HG02798 (cell line): ENCODE measurements around the gene LATS1.
"Not testable (repeated sequence)": the region's sequence is repeated elsewhere in the genome, so short reads cannot be mapped to it uniquely, and the experiment has no call there.

Experiments used
- ATAC-seq: cut with Tn5 transposase; IDR thresholded peaks from one replicate; pipeline ENCODE4 v1.9.1; 2021; ENCODE audit warnings: mild to moderate bottlenecking; ENCODE audit not compliant: unreplicated experiment, poor library complexity

The LATS1 gene

DNA sequence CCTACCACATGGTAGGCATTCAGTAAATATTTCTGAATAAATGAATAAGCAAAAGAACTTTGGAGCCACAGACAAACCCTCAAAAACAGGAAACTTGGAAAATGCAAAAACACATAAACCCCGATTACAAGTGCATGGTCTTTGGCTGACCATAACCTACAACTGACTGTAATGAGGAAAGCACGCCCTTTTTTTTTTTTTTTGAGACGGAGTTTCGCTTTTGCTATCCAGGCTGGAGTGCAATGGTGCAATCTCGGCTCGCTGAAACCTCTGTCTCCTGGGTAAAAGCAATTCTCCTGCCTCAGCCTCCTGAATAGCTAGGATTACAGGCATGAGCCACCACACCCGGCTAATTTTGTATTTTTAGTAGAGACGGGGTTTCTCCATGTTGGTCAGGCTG lies 11.9 kb upstream of the LATS1 start:
- no peak for ATAC-seq

DNA sequence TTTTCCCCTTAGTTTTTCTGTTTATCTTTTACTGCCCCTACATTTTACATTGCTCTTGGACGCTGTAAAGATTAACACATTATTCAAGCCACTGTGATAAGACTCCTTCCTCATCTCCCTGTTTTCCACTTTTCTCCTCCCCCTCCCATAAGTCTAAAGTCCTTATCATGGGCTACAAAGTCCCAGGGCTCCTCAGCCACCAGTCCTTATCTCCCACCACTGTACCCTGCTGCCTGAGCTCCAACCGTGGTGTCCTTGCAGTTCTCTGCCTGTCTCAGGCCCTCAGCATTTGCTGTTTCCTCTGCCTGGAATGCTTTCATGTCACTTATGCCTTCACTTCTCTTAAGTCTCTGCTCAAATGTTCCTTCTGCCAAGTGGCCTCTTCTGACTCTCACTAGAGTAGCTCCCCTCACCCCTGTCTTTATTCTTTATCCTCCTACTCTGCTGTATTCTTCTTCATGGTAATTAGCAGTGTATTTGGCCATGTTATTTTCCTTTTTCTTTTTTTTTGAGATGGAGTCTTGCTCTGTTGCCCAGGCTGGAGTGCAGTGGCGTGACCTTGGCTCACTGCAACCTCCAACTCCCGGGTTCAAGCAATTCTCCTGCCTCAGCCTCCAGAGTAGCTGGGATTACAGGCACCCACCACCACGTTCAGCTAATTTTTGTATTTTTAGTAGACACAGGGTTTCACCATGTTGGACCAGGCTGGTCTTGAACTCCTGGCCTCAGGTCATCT lies 10.8 kb upstream of the LATS1 start:
- ATAC-seq = no peak

DNA sequence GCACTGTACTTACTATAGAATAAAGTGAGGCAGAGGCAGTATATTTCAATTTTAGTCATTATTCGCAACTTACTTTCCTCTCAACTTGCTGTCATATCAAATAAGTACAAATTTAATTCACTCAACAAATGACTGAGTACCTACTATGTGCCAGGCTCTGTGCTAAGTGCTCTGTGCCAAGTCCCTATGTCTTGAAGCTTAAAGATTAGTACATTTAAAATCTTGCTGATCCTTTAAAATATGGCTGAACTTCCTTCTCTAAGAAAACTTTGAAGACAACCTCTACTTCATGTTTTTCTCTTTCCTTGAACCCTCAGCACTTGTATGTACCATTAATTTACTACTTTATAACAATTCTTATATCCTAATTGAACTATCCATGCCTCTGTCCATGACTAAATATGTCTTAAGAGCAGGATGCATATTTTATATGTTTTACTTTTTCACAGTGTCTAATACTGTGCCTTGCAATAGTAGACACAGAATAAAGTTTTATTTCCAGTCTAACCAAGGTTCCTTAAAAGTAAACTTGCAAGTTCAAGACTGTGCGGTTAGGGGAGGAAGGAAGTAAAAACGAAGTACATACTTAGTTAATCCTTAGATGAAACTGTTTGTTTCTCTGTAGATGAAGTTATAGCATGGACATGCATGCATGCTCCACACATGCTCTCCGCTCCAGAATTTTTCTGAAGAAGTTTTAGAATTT lies 10.0 kb upstream of the LATS1 start:
- ATAC-seq = no peak

DNA sequence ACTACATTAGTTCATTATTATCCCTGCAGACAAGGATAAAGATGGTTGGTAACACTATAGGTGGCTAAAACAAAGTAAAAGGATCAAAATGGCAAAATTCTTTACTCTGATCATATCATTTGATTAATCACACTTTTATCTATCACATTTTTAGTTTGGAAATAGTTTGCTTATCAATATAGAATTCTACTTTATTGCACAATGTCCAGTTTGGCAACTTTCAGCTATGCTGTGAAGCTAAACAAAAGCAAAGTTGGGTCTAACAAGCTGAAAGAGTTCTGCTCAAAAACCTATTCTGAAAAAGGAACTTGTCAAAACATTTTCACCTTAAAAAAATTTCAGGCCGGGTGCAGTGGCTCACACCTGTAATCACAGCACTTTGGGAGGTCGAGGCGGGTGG lies 7.9 kb upstream of the LATS1 start:
- ATAC-seq = no peak

DNA sequence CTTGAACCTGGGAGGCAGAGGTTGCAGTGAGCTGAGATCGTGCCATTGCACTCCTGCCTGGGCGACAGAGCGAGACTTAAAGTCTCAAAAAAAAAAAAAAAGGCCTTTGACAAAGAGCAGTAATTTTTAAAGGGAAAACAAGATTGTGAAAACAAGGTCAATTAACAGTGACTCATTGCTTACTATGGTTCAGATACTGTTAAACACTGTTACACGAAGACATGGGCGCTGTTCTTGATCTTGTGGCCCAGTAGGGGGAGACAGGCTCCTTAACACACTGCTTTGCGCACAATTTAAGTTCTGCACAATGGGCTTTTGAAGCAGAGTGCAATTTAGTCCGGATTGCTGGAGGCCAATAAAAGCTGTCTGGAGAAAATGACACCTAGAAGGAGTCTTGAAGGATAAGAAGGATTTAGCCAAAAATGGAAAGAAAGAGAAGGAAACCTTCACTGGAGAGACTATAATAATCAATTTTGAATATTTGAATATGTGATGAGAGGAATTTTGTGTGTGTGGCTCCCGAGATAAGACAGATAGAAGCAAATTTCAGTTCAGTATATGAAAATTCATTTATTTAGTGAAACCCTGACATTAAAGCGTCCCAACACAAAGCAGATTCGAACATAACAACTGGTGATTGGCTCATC lies 6.0 kb upstream of the LATS1 start:
- ATAC-seq = no peak

DNA sequence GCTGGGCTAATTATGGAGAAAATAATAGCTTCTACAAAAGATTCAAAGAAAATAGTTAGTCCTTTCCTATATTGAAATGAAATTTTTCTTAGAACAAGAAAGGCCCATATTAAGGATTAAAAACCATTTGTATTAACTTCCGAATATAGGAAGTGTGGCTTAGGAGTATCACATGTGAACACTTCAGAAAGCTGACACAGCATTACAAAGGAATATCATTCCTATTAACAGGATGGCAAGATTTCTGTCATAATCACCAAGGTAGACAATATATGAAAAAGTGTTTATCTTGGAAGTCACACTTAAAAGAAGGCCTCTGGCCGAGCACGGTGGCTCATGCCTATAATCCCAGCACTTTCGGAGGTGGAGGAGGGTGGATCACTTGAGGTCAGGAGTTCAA lies 5.4 kb upstream of the LATS1 start:
- ATAC-seq = no peak

DNA sequence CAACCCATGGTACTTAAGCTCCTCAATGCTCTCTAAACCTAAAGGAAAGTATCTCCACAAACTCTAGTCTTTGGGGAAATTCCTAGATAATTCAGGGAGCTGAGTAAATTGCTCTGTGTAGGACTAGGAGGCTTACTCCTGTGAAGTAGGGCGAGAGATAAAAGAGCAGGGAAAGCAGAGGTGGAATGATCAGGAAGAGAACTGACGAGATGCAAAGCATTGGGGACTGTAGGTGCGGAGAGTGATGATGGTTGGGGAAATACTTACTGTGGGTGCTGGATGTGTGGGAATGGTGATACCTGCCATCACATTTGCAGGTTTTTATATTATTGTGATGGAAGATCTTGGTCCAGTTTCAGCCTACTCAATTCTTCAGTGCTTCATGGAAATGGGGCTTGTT lies 1.6 kb upstream of the LATS1 start:
- no peak for ATAC-seq

DNA sequence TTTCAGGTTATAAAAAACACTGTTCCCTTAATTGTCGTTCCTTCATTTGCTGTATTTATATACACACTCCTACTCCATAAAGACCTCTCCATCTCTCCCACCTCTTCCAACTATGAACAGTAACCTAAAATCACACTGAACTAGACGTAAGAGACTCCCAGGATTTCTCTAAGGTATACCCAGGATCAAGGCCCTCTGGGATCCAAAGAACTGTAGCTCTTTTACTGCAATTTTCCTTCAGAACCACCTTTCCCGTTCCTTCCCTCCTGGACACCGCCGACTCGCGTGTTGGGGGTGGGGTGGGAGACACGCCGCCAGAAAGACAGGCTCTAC lies 680 bp downstream of the LATS1 start:
- ATAC-seq = no peak

DNA sequence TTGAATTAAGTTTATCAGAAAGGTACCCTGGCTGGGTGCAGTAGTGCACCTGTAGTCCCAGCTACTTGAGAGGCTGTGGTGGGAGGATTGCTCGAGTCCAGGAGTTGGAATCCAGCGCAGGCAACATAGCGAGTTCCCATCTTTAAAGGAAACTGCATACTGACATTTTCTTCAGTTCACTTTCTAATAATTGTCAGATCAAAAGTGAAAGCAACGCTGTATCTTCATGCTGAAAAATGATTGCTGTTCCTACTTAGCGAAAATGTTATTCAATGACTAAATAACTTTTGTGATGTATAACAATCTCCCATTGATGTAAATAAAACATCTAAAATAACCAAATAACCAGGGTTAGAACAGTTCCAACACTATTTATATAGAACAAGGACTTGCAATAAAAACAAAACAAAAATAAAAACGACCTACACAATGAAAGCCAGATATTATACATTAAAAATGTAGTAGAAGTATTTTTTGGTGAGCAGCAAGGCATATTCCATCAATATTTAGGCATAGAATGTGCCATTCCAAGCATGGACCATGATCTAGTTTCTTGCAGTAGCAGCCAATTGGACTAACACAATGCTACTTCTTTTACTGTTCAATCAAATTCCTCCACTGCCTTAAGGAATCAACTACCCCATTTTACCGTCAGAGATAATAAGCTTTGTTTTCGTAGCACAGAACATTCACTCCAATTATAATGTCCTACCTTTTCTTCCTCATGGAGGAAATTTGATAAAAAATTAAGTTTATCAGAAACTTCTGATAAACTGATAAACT lies 1.5 kb downstream of the LATS1 start:
- no peak for ATAC-seq

DNA sequence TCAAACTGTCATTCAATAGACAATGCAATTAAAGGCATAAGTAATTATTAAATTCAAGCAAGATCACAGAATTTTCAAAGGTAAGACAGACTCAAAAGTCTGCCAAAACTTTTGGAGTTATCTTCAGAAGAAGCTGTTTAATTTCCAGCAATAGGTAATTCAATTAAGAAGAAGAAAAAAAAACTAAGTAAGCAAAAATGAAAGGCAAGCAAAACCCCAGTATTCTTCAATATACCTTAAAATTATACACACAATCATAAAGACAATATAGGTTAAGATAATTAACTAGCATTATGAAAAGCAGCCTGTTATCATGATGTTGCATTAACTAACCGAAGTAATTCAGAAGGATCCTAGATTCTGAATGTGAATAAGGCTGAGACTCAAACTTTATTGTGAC lies 3.5 kb downstream of the LATS1 start:
- no peak for ATAC-seq

DNA sequence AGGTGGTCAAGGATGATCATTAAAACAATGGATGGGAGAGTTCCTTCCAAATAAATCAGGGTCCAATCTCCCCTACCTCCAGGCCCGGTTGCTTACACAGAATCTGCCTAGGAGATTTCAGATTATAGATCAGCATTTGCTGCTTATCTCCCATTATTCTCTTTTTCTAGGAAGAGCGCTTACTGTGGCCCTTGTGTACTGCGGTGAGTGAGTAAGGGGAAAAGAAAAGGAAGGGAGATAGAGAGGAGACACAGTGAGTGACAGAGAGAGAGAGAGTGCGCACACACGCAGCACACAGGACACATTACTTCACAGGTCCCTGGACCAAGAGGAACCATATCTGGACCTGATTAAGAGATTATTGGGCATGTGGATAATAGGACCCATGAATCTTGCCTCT lies 6.2 kb downstream of the LATS1 start:
- ATAC-seq = no peak

DNA sequence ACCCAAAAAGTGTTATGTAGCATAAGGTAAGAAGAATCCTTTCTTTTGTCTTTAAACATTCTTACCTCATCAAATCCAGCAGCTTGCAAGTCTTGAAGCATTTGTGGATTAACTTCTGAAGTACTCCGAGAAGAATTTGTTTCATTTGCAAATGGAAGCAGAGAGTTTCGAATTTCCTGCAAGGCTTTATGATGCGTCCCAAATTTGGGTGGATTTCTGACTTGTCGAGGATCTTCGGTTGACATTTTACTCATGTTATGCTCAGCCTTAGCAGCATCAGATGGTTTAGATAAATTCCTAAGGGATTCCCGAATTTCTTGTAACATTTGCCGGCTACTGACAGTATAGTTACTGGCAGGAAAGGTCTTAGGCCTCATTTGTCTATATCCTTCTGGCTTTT lies 16.2 kb downstream of the LATS1 start:
- no peak for ATAC-seq

DNA sequence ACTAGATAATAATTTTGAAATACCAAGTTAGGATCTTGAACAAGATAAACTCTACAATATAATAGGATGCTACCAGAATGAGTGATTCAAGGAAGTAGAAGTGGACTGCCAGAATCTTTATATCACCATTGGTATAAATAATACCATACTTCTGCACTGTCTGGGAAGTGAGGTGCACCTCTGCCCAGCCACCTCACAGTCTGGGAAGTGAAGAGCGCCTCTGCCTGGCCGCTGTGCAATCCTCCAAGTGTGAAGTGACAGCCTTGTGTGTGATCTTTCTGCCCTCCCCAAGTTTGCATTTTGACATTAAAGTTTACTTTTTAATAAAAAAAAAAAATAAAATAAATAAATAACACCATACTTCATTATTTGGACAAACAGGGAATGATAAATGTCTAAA lies 18.8 kb downstream of the LATS1 start:
- ATAC-seq = no peak

DNA sequence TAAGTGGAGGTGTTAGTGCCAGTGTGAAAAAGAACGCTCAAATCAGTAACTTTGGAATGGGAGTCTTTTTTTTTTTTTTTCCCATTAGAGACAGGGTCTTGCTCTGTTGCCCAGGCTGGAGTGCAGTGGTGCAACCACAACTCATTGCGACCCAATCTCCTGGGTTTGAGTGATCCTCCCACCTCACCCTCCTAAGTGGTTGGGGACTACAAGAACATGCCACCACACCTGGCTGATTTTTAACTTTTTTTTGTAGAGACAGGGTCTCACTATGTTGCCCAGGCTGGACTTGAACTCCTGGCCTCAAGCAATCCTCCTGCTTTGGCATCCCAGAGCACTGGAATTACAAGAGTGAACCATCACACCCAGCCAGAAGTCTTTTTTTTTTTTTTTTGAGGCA lies 19.7 kb downstream of the LATS1 start:
- ATAC-seq = no peak

DNA sequence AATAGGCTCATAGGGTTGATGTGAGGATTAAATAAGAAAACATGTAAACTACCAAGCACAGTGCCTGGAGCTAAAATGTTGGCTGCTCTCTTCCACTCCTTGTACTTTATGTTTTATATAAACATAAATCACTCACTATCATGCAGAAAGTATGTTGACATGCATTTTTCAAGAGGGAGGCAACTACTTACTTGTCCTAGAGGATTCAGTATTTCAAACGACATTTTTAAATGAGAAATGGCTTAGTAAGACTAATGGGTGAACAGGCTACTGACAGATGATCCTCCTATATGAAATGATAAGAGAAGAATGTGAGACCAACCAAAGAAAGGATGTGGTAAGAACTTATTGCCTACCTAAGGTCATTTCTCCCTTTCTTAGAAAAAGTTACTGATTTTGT lies 21.0 kb downstream of the LATS1 start:
- ATAC-seq = no peak

DNA sequence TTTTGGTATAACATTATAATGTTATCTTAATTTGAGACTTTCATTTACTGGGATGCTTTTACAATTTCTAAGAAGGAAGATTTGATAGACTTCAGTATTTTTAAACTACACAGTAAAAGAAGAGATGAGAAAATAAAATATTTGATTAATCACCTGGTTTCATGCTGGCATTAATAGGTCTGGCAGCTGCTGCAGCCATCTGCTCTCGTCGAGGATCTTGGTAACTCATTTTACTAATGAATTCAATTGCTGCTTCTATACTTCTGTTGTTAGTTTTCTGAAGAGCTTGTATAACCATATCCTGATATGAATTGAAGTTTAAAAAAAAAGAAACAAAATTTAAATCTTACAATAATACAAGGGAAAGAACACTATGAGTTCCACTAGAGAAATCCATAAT lies 23.0 kb downstream of the LATS1 start:
- ATAC-seq = no peak

DNA sequence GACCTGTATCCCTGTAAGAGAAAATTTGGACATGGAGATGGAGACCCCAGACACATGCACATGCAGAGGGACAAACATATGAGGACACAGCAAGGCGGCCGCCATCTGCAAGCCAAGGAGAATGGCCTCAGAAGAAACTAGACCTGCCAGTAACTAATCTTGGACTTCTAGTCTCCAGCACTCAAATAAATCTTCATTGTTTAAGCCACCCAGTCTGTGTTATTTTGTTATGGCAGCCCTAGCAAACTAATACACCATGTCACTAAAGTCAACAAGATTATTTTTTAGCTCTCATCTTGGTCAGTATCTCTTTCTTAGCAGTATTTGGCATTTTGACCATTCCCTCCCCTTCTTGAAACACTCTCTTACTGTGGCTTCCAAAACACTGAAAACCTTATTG lies 26.7 kb downstream of the LATS1 start:
- no peak for ATAC-seq

DNA sequence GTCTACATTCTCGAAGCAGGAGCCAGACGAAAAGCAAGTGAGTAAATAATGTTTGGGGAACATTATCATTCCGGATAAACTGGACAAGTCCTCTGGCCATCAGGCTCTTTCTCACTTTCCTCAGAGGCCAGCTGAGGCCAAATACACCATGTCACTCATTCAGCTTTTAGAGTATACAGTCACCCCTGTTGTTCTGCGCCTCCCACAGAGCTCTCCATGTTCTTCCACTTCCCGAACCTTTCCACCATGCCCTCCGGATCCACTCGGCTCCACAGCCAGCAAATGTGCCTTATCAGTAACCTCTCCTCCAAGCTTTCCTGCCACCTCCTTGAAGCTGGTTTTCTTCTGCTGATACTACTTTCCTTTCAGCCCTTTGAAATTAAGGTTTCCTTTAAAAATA lies 31.7 kb downstream of the LATS1 start:
- no peak for ATAC-seq

DNA sequence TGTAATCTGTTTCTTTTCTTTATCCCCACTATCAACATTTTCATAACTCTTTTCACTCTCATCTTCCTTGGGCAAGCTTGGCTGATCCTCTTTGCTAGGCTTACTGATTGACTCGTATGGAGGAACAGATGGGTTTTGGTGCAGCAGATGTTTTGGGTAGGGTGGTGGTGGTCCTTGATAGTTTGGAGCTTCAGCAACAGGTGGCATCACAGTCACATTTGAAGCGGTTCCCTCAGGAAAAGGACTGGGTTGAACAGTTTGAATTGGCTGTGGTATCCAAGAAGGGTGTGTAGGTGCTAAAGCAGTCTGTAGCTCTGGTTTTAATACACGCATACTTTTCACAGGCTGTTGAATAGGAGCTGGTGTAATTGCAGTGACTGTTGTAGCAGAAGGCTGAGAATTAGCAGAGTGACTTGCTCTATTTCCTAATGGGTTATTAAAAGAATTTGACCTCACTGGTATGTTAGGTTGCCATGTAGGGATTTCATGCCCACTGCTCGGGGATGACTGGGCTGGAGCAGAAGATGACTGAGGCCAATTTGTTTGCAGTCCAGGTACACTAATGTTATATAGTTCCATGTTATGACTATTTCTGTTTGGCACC lies 34.5 kb downstream of the LATS1 start:
- ATAC-seq = no peak

DNA sequence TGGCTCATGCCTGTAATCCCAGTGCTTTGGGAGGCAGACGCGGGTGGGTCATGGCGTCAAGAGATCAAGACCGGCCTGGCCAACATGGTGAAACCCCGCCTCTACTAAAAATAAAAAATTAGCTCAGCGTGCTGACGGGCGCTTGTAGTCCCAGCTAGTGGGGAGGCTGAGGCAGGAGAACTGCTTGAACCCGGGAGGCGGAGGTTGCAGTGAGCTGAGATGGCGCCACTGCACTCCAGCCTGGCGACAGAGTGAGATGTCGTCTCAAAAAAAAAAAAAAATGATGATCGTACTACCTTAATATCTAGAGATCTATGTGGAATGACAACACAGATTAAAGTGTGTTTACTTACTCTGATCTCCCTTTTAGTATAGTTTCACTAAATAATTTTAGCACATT lies 36.1 kb downstream of the LATS1 start:
- not testable (repeated sequence) for ATAC-seq

DNA sequence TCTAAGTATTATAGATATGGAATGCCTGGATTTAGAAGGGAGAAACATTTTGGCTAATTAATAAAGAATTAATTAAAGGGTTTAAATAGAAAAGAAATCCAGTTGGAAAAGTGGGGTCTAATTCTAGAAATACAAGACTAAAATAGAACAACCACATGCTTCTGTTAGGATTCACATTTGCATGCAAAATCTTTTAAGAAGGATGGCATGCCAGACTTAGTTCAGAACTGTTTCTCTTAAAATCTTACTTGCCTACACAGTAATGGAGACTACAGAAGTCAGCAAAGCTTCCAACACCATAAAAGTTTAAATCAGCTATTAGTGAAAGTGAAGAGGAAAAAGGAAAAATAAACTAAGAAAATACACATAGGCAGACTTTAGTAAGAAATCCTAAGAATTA lies 36.7 kb downstream of the LATS1 start:
- ATAC-seq = no peak
